Cerebellar nuclear complex (tissue), 1 donor: ENCODE measurements around the gene TTLL11.
"Not testable (repeated sequence)": the region's sequence is repeated elsewhere in the genome, so short reads cannot be mapped to it uniquely, and the experiment has no call there.

Source experiments
- DNase-seq, 2 experiments: peaks; one replicate each; lab custom pipeline; 2025; lab: John Stamatoyannopoulos, UW

Gene TTLL11

GRCh38 chr9:121815084-121815483 lies 278.0 kb downstream of the TTLL11 start:
- no peak for DNase-seq

DNA sequence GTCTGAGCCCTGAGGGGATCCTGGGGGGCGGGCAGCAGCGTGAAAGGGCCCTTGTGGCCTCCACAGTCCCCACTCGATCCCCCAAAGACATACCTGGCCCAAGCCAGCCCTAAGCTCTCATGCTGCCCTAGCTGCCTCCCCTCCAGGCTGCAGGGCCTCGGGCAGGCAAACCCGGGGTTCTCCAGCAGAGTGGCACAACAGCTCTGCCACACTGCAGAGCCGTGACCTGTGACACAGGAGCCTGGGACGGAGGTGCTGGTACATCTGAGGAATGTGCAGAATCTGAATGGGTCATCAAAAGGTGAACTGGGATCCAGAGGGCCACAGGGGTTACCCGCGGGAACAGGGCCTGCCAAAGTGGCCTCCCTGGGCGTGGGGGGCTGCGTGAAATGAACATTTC lies 278.5 kb downstream of the TTLL11 start:
- DNase-seq, result no peak

DNA sequence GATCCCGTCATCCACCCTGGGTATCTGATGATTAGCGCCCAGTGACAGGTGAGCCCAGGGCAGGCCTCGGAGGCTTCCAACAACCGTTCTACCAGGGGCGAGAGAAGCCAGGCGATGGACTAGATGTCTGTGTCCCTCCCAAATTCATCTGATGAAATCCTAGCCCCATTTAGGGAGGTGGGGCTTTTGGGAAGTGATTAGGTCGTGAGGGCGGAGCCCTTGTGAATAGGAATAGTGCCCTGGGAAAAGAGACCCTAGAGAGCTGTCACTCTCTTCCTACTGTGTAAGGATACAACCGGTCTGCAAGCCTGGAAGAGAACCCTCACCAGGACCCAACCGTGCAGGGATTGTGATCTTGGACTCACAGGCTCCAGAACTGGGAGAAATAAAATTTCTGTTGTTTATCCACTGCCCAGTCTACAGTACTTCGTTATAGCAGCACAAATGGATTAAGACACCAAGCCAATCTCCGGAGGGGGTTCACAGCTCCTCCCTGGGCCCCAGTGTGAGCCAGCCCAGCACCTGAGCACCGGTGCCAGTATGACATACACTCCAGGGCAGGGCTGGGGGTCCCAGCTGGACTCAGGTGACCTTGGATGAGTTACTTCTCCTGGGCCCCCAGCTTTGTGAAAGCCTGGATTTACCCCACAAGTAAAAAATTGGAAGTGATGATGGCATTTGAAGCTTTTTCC lies 279.4 kb downstream of the TTLL11 start:
- no peak for DNase-seq

DNA sequence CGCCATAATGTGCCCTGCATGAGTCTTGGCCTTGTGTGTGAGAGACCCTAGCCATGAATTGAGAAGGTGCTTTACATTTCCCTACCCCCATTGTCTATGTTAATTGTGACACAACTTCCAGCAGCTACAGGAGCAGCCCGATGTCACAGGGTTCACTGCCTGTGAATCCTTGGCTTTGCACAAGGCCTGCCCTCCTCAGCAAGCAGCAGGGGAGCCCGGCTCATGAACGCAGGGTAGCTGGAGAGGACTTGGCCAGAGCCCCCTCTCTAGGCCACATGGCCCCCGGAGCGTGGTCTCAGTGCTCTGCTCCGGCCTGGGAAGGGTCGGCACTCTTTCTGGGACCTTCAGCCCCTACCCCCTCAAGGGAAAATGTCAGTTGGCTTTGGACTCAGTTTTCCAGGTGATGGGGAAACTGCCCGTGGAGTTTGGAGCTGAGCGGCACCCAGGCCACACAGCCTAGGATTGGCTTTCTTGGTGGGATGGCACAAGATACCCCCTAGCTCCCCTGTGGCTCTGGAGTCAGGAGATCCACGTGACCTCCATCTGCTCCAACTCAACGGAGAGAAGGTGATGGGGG lies 280.9 kb downstream of the TTLL11 start:
- no peak for DNase-seq

DNA sequence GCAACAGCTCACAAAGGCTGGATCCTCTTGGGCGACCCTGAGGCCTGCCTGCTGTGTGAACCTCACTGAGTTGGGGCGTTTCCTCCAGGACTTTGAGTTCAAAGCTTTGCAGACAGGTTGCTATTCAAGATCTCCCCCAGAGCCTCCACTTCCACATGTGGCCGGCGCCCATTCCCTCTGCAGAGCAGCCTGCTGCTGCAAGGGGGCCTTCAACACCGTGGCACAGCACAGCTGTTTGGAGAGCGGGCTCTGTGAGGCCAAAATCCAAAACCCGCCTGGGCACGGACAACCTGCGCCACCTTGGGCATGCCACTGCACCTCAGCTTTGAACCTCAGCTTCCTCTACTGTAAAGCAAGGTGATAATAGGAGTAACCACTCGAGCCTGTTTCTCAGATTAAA lies 281.4 kb downstream of the TTLL11 start:
- DNase-seq, result no peak

DNA sequence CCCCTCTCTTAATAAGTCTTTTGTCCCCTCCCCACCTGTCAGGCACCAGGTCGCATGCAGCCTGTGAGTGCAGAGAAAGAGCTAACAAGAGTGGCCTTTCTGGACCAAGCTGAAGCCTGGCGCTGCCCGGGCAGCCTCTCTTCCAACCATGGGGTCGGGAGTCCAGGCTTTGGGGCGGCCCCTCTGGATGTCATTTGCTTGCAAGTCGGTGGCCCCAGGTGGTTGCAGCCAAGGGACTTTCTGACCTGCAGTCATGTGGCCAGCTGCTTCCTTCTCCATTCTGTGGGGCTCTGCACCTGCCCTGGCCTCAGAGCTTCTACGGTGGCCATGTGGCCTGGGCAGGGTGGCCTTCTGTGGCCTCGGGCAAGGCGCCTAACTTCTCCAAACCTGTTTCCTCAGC lies 282.0 kb downstream of the TTLL11 start:
- no peak for DNase-seq

DNA sequence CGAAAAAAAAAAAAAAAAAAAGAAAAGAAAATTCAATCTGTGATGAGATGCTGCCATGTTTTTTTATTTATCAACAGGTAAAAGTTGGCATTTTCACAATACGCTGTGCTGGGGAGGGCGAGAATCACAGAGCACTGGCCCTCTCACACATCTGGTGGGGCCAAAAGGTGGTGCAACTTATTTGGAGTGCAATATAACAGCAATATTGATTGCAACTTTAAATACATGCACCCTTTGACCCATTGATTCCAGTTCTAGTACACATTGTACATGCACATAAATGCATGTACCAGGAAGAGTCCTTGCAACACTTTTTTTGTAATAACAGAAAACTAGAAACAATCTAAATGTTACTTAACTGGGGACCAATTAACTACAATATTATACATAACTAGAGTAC lies 282.6 kb downstream of the TTLL11 start:
- DNase-seq, result no peak

DNA sequence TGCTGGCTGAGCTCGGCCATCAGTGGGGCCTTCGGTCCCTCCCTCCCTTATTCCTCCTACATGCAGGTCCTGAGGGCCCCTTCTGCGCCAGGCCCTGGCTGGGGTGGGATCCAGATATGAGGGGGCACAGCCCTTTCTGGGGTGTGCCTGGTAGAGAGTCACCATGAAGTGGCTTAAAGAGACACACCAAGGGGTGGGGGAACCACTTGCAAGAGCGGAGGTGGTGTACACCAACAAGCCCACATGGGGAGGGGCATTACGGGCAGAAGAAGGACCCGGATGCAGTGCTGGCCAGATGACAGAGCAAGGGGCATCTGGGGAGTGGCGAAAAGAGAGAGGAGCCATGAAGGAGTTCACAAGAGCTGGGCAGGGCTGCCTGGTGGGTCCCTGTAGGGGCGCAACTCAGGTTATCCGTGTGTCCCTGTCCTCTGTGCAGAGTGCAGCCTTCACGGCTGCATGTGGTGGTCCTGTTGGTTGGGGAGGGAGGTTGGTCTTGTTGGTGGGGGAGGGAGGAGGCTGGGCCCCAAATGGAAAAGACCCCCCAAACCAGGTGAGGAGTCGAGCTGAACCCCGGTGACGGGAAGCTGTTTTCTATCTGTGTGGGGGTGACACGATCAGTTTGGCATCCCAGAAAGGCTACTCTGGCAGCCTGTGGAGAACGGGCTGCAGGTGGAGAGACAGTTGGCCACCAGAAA lies 283.6 kb downstream of the TTLL11 start:
- no peak for DNase-seq

DNA sequence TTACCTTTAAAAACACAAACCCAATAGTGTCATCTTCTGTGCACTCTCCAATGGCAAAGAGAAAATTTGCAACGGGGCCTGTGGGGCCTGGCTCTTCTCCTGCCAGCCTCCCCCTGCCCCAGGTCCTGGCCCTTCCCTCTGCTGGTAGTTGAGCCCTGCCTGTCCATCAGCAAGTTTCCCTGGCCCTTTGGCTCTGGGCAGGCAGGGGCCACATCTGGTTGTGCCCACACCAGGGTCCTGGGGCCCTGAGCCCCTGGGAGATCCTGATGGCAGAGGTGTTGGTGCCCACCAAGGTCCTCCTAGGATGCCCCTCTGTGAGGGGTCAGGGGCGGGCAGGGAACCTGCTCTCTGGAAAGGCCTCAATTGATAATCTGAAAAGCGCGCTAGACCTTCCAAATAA lies 284.3 kb downstream of the TTLL11 start:
- DNase-seq, result no peak

DNA sequence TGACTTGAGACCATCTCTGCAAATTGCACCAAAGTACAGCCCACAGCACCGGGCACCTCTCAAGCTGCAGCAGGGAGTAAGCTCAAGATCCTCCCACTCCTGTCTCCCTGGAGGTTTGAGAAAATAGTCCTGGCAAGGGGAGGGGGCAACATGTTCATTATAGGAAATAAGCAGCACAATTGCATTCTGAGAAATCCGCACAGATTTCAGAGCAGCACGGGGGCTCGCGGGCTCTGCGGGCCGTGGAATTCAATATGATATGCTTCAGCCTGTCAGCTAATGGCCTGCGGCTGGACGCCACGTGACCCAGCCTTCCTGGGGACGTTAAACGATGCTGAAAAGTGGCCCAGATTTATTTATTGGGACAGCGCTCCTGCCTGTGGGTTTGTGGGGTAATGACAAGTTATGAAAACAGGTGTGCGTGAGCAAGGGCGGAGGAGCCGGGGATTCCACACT lies 285.3 kb downstream of the TTLL11 start:
- DNase-seq, result no peak

DNA sequence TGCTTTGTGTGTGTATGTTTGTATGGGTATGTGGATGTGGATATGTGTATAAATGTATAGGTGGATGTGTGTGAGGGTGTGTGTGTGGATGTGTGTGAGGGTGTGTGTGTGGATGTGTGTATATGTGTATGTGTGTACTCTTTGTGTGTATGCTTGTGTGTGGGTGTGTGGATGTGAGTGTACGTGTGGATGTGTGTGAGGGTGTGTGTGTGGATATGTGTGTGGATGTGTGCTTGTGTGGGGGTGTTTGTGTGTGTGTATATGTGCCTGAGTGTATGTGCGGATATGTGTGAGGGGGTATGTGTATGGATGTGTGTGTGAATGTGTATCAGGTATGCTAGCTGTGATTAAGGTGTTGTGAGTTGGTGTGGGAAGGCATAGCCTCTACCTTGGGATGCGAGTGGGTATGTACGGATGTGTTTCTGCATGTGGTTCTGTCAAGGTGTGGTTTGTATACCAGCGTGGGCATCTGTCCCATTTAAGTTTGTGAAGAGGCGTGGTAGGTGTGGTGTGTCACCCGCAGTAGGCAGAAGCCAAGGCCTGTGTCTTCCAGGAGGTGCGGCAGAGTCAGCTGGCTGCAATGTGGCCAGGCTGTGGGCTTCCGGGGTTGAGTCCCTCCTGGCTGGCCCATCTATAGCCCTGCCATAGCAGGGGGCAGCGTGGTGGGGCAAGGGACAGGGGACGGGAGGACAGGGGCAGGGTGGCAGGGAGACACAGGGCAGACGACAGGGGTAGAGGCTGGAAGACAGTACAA lies 285.9 kb downstream of the TTLL11 start:
- no peak for DNase-seq

- DNase-seq, result no peak
Measured at GRCh38 chr9:121802753-121803152, 290.4 kb downstream of the TTLL11 start.

DNA sequence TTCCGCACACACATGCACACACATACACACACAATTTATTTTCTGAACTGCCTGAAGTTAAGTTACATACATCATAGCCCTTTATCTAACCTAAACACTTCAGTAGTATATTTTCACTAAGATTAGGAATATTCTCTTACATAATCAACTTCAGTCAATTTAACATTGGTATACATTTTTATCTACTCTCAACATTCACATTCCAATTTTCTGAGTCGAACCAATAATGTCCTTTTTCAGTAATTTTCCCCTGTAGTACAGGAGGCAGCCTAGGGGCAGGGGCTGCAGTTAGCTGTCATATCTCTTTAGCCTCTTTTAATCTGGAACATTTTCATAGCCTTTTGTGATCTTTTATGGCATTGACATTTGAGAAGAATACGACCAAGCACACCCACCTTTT lies 291.5 kb downstream of the TTLL11 start:
- DNase-seq, result no peak

GRCh38 chr9:121800376-121800775 lies 292.7 kb downstream of the TTLL11 start:
- no peak for DNase-seq

- DNase-seq, result no peak
Measured at GRCh38 chr9:121798941-121799340, 294.2 kb downstream of the TTLL11 start.

GRCh38 chr9:121797081-121797480 lies 296.0 kb downstream of the TTLL11 start:
- no peak for DNase-seq

GRCh38 chr9:121794334-121794733 lies 298.8 kb downstream of the TTLL11 start:
- not testable (repeated sequence) for DNase-seq

DNA sequence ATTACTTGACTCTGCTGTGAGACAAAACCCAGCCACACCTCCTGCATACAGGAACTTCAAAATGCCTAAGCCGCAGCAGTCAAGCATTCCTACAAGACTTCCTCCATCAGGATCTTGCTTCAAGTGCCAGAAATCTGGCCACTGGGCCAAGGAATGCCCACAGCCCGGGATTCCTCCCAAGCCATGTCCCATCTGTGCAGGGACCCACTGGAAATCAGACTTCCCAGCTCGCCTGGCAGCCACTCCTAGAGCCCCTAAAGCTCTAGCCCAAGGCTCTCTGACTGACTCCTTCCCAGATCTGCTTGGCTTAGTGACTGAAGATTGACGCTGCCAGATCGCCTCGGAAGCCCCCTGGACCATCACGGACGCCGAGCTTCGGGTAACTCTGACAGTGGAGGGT lies 300.6 kb downstream of the TTLL11 start:
- not testable (repeated sequence) for DNase-seq

GRCh38 chr9:121790841-121791240 lies 302.3 kb downstream of the TTLL11 start:
- DNase-seq, result no peak

- DNase-seq, result no peak
Measured at GRCh38 chr9:121788686-121789366, 304.3 kb downstream of the TTLL11 start.

- DNase-seq, result no peak
Measured at GRCh38 chr9:121786998-121787422, 306.1 kb downstream of the TTLL11 start.

DNA sequence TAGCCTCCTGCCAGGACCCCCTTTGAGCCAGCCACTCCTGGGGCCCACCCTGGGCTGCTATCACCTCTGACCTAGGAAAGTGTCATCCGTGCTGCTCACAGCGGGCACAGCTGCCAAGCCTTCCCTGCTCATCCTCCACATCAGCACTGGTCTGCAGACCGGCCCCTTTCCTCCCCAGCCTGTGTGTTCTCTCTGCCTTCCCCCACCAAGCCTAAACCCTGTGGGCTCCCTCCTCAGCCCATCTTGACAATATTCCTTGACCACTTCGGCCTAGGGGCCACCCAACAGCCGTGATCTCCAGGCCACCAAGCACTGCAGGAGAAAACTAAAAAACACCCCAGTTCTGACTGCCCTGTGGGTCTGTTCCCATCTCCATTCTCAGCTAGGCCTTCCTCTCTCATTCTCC lies 306.6 kb downstream of the TTLL11 start:
- no peak for DNase-seq
